Prostate gland (tissue), 2 donors: ENCODE data around the gene FAM24B.

Experiments
- CTCF ChIP-seq, 4 experiments: fragments of 200-600 bp in 2 of 4; fragments of 450-650 bp in 2 of 4; sonication (generic) in 2 of 4; IDR thresholded peaks; 1 replicate in 3 of 4; 2 replicates in 1 of 4; pipeline ENCODE4 v1.5.1; 2016 to 2019; ENCODE audit warnings: antibody characterized with exemption in 4 of 4, mild to moderate bottlenecking in 2 of 4, moderate library complexity in 2 of 4
- POLR2A ChIP-seq: fragments of 450-650 bp; IDR thresholded peaks from one replicate; pipeline ENCODE4 v1.6.1; 2016; ENCODE audit warnings: antibody characterized with exemption, mild to moderate bottlenecking
- POLR2AphosphoS5 ChIP-seq: sonication (generic); formaldehyde crosslinking; IDR thresholded peaks from one replicate; pipeline ENCODE4 v1.6.1; 2017; ENCODE audit warnings: antibody characterized with exemption

DNA sequence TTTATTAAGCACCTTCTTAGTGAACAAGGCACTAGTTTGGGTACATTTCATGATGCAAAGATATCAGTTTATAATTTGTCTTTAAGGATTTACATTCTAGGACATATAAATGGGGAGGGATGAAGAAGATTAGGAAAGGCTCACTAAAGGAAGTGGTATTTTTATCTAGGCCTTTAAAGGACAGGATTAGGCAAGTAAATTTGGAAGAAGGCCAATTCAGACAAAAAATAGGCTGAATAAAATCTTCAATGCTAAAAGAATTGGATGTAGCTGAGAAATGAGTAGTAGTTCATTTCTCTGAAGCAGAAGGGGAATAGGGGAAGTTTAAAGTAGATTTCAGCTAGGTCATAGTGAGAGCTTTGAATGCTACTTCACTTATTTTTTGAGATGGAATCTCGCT, 4.8 kb upstream of the FAM24B start:
- TF ChIP-seq CTCF (IDR thresholded peaks at IDR 0.05) (no peak), POLR2A (no peak), POLR2AphosphoS5 (no peak)
